Gastroesophageal sphincter (tissue), 3 donors: ENCODE results near the gene SPINK2.

ENCODE experiments used
- POLR2A ChIP-seq, 2 donors: fragments of 450-650 bp; IDR thresholded peaks; one replicate each; pipeline ENCODE4 v1.6.1; 2017; ENCODE audit warnings: antibody characterized with exemption in 2 of 2, mild to moderate bottlenecking in 2 of 2, moderate library complexity in 1 of 2
- TF ChIP-seq, protein P1 (sequence below), 4 experiments: fragments of 200-600 bp in 2 of 4; fragments of 450-650 bp in 2 of 4; sonication (generic) in 1 of 4; IDR thresholded peaks; one replicate each; pipeline ENCODE4 v1.5.1; 2017 to 2019; ENCODE audit warnings: antibody characterized with exemption in 4 of 4, mild to moderate bottlenecking in 2 of 4, moderate library complexity in 2 of 4

GRCh38 chr4:56804551-56804950 lies 16.9 kb downstream of the SPINK2 start:
- TF ChIP-seq, protein P1, sequence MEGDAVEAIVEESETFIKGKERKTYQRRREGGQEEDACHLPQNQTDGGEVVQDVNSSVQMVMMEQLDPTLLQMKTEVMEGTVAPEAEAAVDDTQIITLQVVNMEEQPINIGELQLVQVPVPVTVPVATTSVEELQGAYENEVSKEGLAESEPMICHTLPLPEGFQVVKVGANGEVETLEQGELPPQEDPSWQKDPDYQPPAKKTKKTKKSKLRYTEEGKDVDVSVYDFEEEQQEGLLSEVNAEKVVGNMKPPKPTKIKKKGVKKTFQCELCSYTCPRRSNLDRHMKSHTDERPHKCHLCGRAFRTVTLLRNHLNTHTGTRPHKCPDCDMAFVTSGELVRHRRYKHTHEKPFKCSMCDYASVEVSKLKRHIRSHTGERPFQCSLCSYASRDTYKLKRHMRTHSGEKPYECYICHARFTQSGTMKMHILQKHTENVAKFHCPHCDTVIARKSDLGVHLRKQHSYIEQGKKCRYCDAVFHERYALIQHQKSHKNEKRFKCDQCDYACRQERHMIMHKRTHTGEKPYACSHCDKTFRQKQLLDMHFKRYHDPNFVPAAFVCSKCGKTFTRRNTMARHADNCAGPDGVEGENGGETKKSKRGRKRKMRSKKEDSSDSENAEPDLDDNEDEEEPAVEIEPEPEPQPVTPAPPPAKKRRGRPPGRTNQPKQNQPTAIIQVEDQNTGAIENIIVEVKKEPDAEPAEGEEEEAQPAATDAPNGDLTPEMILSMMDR (IDR thresholded peaks at IDR 0.05), result no peak
- no peak for TF ChIP-seq POLR2A (IDR thresholded peaks at IDR 0.05)
